SKM-1 treated with dmso at 0.1 percent for 144 hours (cell line): Measurements from ENCODE around the gene ARHGEF4.

Experiments used
- DNase-seq: peaks from one replicate; lab custom pipeline; 2025; ENCODE audit not compliant: unreplicated experiment; lab: John Stamatoyannopoulos, UW

ARHGEF4 gene, protein sequence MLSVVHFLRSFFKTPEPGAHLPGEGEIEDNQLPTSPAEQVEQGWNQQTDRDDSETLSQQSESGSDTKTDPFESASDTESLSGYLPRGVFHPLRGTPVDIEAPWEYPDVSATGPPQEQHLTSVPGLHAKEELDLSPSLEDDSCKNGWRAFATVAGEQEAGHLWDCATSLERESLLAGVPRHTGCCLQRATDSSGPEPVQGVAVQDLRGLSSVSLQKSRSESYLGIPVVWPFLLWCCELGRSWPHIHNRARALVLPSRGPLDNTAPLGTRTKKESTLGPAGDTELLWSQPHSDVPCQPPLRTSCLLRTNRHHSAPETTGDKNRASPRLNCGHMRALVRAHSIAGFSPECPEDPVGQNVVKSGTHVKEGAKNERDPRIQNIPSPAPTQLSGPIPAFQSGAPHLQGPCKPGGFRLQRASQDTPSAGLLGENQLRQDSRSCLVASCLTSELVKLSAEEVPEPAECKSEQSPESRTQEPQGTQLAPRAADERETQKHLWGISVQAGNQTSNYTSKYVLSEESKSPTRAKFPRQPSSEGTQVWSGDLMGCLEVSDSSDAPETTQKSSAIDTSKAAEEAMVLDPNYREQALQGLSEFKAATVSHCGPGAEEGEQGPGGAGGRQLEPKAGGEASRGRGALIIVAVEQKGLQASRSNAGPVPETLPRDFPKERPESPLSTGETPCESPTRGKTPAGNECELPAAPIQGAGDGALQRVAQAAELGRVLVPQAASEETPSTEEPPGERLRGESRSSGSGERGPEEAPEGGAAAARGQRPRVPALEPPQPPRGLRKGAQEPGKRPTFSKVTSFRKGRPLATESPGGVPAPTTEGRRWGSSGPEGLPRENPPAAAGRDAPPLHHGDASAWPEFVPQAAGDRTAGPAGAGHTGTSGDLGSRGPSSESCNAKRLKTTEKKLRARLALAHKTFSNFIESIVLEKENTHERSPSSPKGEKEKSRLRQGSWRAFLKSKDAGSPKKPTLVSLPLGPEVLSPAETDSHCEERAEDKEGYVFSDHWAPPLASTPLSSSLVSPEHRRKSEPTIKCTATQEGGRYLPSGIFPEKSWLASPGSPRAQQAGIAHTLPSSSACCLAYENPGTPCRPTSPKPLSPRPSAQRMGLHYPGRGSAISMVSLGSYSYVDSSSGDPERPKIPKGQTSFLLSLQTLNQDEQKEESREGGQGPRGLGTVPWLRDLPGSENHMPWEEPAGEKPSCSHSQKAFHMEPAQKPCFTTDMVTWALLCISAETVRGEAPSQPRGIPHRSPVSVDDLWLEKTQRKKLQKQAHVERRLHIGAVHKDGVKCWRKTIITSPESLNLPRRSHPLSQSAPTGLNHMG (N-terminal part only)

GRCh38 chr2:130836501-130837174 is at the start of gene ARHGEF4:
Gene ARHGEF4 (plus strand): TSS chr2:130836914. CDS start chr2:130836954, 40 bp downstream.
- DNase-seq, result peak; percentile 25

GRCh38 chr2:130787841-130788240 is 48.9 kb upstream of the ARHGEF4 start:
- no peak for DNase-seq

DNA sequence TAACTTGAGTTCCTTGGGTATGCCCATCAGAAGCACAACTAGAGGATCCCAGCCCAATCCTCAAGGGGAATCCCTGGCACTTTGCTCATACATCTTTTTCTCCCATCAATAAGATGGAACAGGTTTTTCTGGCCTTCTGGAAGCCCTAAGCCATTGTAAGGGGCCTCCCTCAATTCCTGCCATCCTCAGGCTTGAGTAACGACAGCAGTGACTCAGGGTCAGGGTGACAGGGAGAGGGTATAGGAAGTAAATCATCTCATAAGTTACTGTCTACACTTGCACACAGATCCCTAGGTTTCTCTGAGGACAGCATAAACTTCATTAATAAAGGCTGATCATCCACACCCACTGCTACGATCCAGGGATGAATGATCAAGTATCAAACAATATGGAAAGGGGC is 46.4 kb upstream of the ARHGEF4 start:
- no peak for DNase-seq

DNA sequence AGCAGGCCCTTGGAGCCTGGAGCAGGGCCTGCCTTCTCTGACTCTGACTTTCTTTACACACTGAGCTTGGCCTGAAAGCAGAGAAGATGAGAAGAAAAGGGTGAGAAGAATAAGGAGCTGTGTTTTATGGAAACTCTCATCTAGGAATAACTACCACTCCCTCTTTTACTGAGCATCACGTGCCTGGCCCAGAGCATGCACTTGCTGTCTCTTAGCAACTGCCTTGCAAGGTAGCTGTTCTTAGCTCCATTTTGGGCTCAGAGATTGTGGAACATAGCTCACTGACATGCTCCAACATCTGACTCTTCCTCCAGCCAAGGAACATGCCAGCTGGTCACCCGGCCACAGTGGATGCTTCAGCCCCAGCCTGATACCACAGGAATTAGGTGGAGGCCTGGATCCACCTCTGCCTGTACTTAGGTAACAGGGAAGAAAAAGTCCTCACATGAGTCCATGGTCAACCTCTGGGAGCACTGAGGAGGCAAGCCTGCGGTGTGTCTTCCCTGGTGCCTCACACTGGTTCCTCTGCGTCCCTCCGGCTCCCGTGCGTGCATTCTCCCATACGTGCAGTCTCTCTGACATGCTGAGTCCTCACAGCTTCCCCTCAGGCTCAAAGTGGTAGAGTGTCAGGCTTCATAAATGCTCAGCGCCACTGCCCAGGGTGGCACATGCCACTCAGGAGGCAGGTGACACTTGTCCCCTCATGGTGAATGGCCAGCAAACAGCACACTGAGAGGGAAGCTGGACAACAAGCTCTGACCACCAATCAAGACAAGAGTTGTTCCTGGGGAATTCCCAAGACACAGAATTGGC is 45.7 kb upstream of the ARHGEF4 start:
- DNase-seq, result no peak

DNA sequence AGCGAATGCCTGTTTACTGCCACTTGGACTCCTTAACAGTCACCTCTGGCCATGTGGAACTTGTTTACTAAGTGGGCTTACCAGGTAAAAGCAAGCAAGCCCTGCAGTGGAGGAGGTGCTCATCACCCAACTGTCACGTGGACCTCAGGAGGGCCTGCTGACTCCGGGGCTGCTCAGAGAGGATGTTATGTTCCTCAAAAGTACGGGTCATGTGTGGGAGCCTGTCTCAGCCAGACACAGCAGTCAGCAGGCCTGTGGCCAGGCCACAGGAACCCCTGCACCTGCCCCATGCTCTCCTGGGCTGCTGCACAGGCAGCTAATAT is 45.1 kb upstream of the ARHGEF4 start:
- DNase-seq, result no peak

- DNase-seq, result peak; percentile 17
Observed at GRCh38 chr2:130795431-130795830, 41.3 kb upstream of the ARHGEF4 start.

- no peak for DNase-seq
Observed at GRCh38 chr2:130796290-130796689, 40.4 kb upstream of the ARHGEF4 start.

DNA sequence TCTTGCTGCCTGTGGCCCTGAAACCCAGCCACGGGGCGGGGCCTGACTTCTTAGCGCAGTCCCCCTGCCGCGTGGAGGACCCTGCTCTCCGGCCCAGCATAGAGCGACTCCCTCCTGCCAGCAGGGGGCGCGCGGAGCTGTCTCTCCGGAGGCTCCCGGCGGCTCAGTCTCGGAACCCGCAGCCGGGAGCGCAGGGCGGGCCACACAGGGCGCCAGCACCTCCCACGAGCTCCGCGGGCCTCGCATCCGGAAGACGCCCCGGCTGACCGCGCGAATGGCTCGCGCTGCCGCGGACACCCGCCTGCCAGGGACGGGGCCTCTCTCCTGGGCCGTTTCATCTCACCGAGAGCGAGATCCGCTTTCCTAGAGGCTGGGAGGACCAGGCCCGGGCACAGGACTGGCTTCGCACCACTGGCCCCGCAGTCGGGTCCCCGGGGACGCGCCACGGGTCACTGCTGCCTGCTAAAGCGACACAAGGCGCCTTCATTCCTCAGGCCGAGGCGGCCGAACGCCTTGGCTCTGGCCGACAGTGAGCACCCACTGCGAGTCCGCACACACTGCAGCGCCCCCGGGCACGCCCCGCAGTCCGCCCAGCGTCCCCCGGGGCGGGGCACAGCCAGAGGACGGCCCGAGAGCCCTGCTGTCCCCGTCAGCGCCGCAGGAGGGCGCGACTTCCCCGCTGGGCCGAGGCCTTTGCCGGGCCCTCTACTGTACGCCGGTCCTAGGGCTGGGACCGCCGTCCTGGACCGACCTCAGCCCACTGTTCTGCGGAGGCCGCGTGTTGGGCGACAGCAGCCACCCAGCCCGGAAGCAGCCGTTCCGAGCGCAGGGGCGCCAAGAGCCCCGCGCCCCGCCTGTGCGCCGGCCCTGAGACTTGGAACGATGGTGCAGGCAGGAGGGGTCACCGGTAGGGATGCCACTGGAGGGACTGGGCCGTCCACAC is 39.0 kb upstream of the ARHGEF4 start:
- DNase-seq, result peak; percentile 65

GRCh38 chr2:130798472-130799218 is 38.1 kb upstream of the ARHGEF4 start:
- DNase-seq, result no peak

- DNase-seq, result no peak
Observed at GRCh38 chr2:130799295-130799694, 37.4 kb upstream of the ARHGEF4 start.

GRCh38 chr2:130805613-130806012 is 31.1 kb upstream of the ARHGEF4 start:
- DNase-seq, result no peak

- DNase-seq, result no peak
Observed at GRCh38 chr2:130806370-130806769, 30.3 kb upstream of the ARHGEF4 start.

DNA sequence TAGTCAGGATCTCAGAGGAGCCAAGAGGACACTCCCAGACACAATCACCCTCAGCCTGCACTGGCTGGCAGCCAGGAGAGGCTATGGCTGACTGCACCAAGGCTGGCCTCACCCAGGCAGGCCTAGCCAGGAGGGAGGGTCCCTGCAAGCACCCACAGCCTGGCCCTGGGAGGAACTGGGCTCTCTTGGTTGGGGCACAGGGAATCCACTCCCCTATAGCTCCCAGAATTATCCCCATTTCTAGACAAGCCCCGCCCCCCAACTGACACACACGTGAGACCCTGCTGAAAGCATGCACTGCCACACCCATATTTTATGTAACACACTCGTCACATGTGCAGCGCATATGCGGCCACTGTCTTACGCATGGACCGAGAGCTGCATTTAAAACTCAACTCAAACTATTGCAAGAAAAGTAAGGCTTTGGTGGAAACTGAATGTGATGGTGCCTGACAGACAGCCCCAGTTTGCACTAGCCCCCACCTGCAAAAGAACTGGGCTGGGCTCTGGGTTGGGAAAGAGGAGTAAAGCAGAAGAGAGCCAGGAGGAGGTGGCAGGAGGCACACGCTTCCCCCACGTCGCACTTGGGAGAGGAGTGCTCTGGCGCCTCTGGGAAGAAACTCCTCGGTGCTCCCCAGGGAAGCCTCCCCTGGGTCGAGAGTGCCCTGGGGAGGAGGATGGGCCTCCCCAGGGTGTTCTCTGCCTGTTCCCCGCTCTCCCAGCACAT is 28.9 kb upstream of the ARHGEF4 start:
- DNase-seq, result no peak

- DNase-seq, result peak; percentile 45
Observed at GRCh38 chr2:130808482-130809268, 28.0 kb upstream of the ARHGEF4 start.

DNA sequence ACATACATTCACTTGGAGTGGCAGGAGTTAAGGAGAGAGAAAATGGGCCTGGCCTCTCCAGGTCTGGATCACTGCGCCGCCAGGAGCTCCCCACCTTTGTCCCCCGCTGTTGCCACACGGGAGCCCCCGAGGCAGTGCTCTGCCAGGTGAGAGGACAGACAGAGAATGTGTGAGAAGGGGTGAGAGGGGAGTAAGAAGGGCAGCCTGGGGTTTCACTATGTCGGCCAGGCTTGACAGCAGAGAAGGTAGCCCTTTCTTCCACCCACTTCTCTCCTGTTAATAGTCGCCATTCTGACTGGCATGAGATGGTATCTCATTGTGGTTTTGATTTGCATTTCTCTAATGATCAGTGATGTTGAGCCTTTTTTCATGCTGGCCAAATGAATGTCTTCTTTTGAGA is 26.2 kb upstream of the ARHGEF4 start:
- DNase-seq, result no peak

DNA sequence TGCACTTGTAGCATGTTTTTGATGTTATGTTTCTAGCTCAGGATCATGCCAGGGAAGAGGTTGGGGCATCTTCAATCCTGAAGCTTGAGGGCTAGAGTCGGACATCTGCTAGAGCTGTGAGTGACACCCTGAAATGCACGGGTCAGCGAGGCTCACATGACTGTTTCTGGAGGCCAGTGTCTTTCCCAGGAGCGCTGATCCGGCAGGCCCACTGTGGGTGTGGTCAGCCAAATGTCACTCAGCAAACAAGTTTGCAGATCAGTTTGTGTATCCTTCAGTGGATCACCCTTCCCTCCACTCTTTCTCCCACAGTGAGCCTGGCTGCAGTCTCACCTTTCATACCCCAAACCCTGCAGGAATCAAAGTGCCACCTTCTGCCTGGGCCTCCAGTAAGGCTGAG is 23.0 kb upstream of the ARHGEF4 start:
- DNase-seq, result no peak
